DOHH2 (cell line): Measurements from ENCODE around the gene GIMAP1.
A peak's percentile ranks its signal among the peaks of the same experiment; 100 is the strongest.

Experiments used
- H3F3A ChIP-seq: fragments of 200-600 bp; sonication (generic), shearing (Covaris generic); 2 replicates; pipeline ENCODE4 v1.6.0; 2016; ENCODE audit warnings: antibody characterized with exemption, mild to moderate bottlenecking; ENCODE audit not compliant: control insufficient read depth, insufficient read depth
- H3K27ac ChIP-seq: fragments of 200-600 bp; sonication (generic); 2 replicates; pipeline ENCODE4 v1.5.1; 2014; ENCODE audit warnings: low read depth, mild to moderate bottlenecking, low read length, moderate library complexity
- H3K27me3 ChIP-seq: fragments of 200-600 bp; sonication (generic); 2 replicates; pipeline ENCODE4 v1.6.1; 2014; ENCODE audit warnings: mild to moderate bottlenecking, low read length, mixed read lengths; ENCODE audit not compliant: control insufficient read depth
- H3K36me3 ChIP-seq: fragments of 200-600 bp; sonication (generic); 2 replicates; pipeline ENCODE4 v1.6.1; 2014; ENCODE audit warnings: mild to moderate bottlenecking, low read length, moderate library complexity, mixed read lengths; ENCODE audit not compliant: control insufficient read depth
- H3K4me1 ChIP-seq: fragments of 200-600 bp; sonication (generic); 2 replicates; pipeline ENCODE4 v1.6.1; 2014; ENCODE audit warnings: mild to moderate bottlenecking, low read length, mixed read lengths; ENCODE audit not compliant: control insufficient read depth
- H3K4me2 ChIP-seq: fragments of 200-600 bp; sonication (generic); 2 replicates; pipeline ENCODE4 v1.6.0; 2014; ENCODE audit warnings: mild to moderate bottlenecking, low read length, moderate library complexity
- H3K4me3 ChIP-seq: fragments of 200-600 bp; sonication (generic); 2 replicates; pipeline ENCODE4 v1.5.1; 2014; ENCODE audit warnings: mild to moderate bottlenecking, low read length, mixed read lengths
- H3K79me2 ChIP-seq: fragments of 200-600 bp; sonication (generic); 2 replicates; pipeline ENCODE4 v1.6.1; 2014; ENCODE audit warnings: mild to moderate bottlenecking, low read length, mixed read lengths; ENCODE audit not compliant: control insufficient read depth
- H3K9me2 ChIP-seq: fragments of 200-600 bp; sonication (generic); replicated peaks from 2 replicates; pipeline ENCODE4 v1.6.1; 2014; ENCODE audit warnings: mild to moderate bottlenecking, low read length, mixed read lengths; ENCODE audit not compliant: control insufficient read depth
- H3K9me3 ChIP-seq: fragments of 200-600 bp; sonication (generic); 2 replicates; pipeline ENCODE4 v1.6.1; 2014; ENCODE audit warnings: antibody characterized with exemption, low read length, mixed read lengths; ENCODE audit not compliant: control insufficient read depth, insufficient read depth
- H4K20me1 ChIP-seq: fragments of 200-600 bp; sonication (generic); 2 replicates; pipeline ENCODE4 v1.6.0; 2014; ENCODE audit warnings: low read depth, mild to moderate bottlenecking, antibody characterized with exemption, low read length, moderate library complexity; ENCODE audit not compliant: control insufficient read depth, insufficient read depth
- CTCF ChIP-seq: fragments of 200-600 bp; sonication (generic); IDR thresholded peaks from one replicate; pipeline ENCODE4 v1.5.1; 2014; ENCODE audit warnings: antibody characterized with exemption, mild to moderate bottlenecking, low read depth, low read length; ENCODE audit not compliant: poor library complexity, severe bottlenecking
- EZH2phosphoT487 ChIP-seq: fragments of 200-600 bp; sonication (generic); IDR thresholded peaks from 2 replicates; pipeline ENCODE4 v1.6.1; 2017; ENCODE audit warnings: borderline replicate concordance, mild to moderate bottlenecking, antibody characterized with exemption, low read length, moderate library complexity, mixed read lengths

The GIMAP1 gene

GRCh38 chr7:150751702-150752101 lies 35.3 kb downstream of the GIMAP1 start:
- H3K9me2 ChIP-seq = no peaks in the 10 kb centered on the region
- no peaks in the 10 kb centered on the region; the same call in 1 of the 2 replicates for H3K27me3 ChIP-seq
- H3K4me1 ChIP-seq = no peaks in the 10 kb centered on the region
- TF ChIP-seq CTCF (no peak), EZH2phosphoT487 (no peak)
- no peak overlapping the region for H3K27ac ChIP-seq
- H3F3A ChIP-seq = no peaks in the 10 kb centered on the region
- H3K4me2 ChIP-seq = no peak overlapping the region
- no peaks in the 10 kb centered on the region for H4K20me1 ChIP-seq
- no peak overlapping the region for H3K4me3 ChIP-seq
- no peaks in the 10 kb centered on the region for H3K9me3 ChIP-seq
- no peaks in the 10 kb centered on the region for H3K79me2 ChIP-seq
- H3K36me3 ChIP-seq = no peaks in the 10 kb centered on the region

GRCh38 chr7:150753239-150753638 lies 36.8 kb downstream of the GIMAP1 start:
- H4K20me1 ChIP-seq = no peaks in the 10 kb centered on the region
- H3K79me2 ChIP-seq = no peaks in the 10 kb centered on the region
- no peak overlapping the region for H3K4me3 ChIP-seq
- no peaks in the 10 kb centered on the region for H3K9me3 ChIP-seq
- no peak overlapping the region for H3K27ac ChIP-seq
- H3F3A ChIP-seq = no peaks in the 10 kb centered on the region
- H3K4me1 ChIP-seq = no peaks in the 10 kb centered on the region
- no peaks in the 10 kb centered on the region for H3K9me2 ChIP-seq
- no peak overlapping the region for H3K4me2 ChIP-seq
- no peaks in the 10 kb centered on the region; the same call in 1 of the 2 replicates for H3K27me3 ChIP-seq
- H3K36me3 ChIP-seq = no peaks in the 10 kb centered on the region
- TF ChIP-seq CTCF = no peak
- TF ChIP-seq EZH2phosphoT487 = no peak

DNA sequence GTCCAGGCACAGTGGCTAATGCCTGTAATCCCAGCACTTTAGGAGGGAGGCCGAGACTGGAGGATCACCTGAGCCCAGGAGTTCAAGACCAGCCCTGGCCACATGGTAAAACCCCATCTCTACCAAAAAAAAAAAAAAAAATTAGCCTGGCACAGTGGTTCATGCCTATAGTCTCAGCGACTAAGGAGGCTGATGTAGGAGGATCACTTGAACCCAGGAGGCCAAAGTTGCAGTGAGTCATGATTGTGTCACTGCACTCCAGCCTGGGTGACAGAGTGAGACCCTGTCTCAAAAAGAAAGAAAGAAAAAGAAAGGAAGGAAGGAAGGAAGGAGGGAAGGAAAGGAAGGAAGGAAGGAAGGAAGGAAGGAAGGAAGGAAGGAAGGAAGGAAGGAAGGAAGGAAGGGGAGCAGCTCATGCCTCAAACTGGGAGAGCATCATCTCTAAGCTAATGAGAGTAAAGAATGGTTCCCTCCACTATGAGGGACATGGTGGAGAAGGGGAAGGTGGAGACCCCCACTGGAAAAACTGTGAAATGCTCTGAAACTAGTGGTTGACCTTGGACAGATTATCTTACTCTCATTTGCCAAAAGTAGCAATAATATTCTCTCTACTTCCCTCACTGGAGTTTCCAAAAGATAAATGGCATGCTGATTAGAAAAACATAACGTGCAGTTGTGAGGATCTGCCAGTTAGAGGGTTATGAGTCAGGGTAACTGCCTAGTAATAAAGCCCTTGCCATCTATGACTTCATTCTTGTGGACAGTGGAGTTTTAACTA lies 37.6 kb downstream of the GIMAP1 start:
- Histone ChIP-seq H3K9me3 (no peaks in the 10 kb centered on the region), H3K36me3 (no peaks in the 10 kb centered on the region), H3K27me3 (no peaks in the 10 kb centered on the region; the same call in 1 of the 2 replicates), H3K4me1 (no peaks in the 10 kb centered on the region), H3K9me2 (no peaks in the 10 kb centered on the region), H3F3A (no peaks in the 10 kb centered on the region), H3K27ac (no peak overlapping the region), H4K20me1 (no peaks in the 10 kb centered on the region), H3K79me2 (no peaks in the 10 kb centered on the region), H3K4me3 (no peak overlapping the region), H3K4me2 (no peak overlapping the region)
- no peak for TF ChIP-seq EZH2phosphoT487
- TF ChIP-seq CTCF = peak; percentile 71
